Measurements from ENCODE around the gene USP15.

USP15 gene

GRCh38 chr12:62258231-62258630, 2.0 kb upstream of the USP15 start:
- no peak for DNase-seq (ENCODE audit: low read depth)

- DNase-seq (ENCODE audit: low read depth) = no peak
Measured at GRCh38 chr12:62258941-62259630, 1.1 kb upstream of the USP15 start.

GRCh38 chr12:62259631-62259992, 592 bp upstream of the USP15 start:
- no peak for DNase-seq (ENCODE audit: low read depth)

GRCh38 chr12:62260733-62261683, 804 bp downstream of the USP15 start:
- peak; percentile 22 for DNase-seq (ENCODE audit: low read depth)

- DNase-seq (ENCODE audit: low read depth) = no peak
Measured at GRCh38 chr12:62261876-62262517, 1.8 kb downstream of the USP15 start.

- DNase-seq (ENCODE audit: low read depth) = no peak
Measured at GRCh38 chr12:62263232-62263631, 3.0 kb downstream of the USP15 start.

GRCh38 chr12:62263966-62264365, 3.8 kb downstream of the USP15 start:
- no peak for DNase-seq (ENCODE audit: low read depth)

- no peak for DNase-seq (ENCODE audit: low read depth)
Measured at GRCh38 chr12:62264706-62265105, 4.5 kb downstream of the USP15 start.

- DNase-seq (ENCODE audit: low read depth) = no peak
Measured at GRCh38 chr12:62265511-62265910, 5.3 kb downstream of the USP15 start.

- no peak for DNase-seq (ENCODE audit: low read depth)
Measured at GRCh38 chr12:62267026-62267425, 6.8 kb downstream of the USP15 start.

GRCh38 chr12:62267480-62267879, 7.3 kb downstream of the USP15 start:
- no peak for DNase-seq (ENCODE audit: low read depth)

GRCh38 chr12:62268956-62269355, 8.8 kb downstream of the USP15 start:
- peak; percentile 17 for DNase-seq (ENCODE audit: low read depth)

- DNase-seq (ENCODE audit: low read depth) = no peak
Measured at GRCh38 chr12:62269464-62270228, 9.4 kb downstream of the USP15 start.

GRCh38 chr12:62270384-62270783, 10.2 kb downstream of the USP15 start:
- DNase-seq (ENCODE audit: low read depth) = no peak

- DNase-seq (ENCODE audit: low read depth) = no peak
Measured at GRCh38 chr12:62270872-62271271, 10.7 kb downstream of the USP15 start.

- no peak for DNase-seq (ENCODE audit: low read depth)
Measured at GRCh38 chr12:62272936-62273552, 12.8 kb downstream of the USP15 start.

GRCh38 chr12:62273724-62274380, 13.6 kb downstream of the USP15 start:
- no peak for DNase-seq (ENCODE audit: low read depth)

GRCh38 chr12:62278022-62278421, 17.8 kb downstream of the USP15 start:
- no peak for DNase-seq (ENCODE audit: low read depth)

- DNase-seq (ENCODE audit: low read depth) = no peak
Measured at GRCh38 chr12:62279058-62279457, 18.9 kb downstream of the USP15 start.

GRCh38 chr12:62279961-62280360, 19.8 kb downstream of the USP15 start:
- DNase-seq (ENCODE audit: low read depth) = no peak
